HG03159 (cell line): ENCODE measurements around the gene KRTAP4-9.
"Not testable (repeated sequence)": the region's sequence is repeated elsewhere in the genome, so short reads cannot be mapped to it uniquely, and the experiment has no call there.

Experiments used
- ATAC-seq: cut with Tn5 transposase; IDR thresholded peaks from one replicate; pipeline ENCODE4 v1.9.1; 2021; ENCODE audit warnings: mild to moderate bottlenecking, moderate library complexity; ENCODE audit not compliant: unreplicated experiment

The KRTAP4-9 gene

DNA sequence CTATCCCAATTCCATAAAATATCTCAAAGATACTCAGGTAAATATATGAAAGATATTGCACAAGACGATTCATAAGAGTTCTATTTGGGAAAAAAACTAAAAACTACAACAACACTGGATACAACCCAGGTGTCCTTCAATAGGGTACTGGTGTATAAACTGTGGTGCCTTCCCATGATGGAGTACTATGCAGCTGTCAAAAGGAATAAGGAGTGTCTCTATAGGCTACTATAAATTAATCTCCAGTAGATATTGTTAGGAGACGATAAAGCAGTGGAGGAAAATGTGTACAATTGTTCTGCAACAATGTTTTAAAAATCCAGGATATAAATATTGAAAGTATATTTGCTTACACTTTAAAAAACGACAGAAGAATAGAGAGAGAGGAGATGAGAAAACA is 21.2 kb downstream of the KRTAP4-9 start:
- ATAC-seq, result no peak

DNA sequence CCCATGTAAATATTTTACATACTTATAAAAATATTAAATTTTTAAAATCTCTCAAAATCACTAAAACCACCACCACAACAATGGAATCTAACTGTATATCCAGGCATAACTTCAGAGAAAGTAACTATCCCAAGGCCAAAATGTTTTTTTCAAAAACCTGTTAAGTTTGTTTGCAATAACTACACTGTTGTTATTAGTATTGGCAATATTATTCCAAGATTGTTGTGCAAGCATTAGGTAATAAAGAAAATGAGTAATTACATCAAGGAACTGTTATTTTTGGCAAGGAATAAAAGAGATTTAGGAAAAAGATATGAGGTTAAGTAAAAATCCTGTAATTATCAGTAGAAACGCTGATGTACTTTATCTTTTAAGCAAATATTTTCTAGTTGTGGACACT is 22.2 kb downstream of the KRTAP4-9 start:
- ATAC-seq, result no peak

DNA sequence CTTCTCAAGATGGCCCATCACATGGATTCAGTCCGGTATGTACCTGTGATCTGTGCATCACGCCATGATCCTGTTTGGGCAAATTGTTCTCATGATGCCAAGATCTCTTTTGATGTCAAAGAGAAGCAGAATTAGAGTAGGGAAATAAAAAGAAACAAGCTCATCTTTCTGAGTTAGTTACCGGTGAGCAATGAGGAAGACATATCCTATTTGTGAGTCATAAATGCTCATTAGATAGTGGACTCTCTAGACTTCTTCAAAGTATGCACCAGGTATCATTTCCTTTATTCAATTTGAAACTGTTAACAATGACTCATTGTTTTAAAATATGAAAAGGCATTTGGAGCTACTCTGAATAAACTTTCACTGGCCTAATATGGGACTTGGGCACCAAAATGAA is 26.8 kb downstream of the KRTAP4-9 start:
- ATAC-seq, result no peak

GRCh38 chr17:41133880-41134735 is 28.9 kb downstream of the KRTAP4-9 start:
- no peak for ATAC-seq

GRCh38 chr17:41139865-41140264 is 34.7 kb downstream of the KRTAP4-9 start:
- not testable (repeated sequence) for ATAC-seq

- ATAC-seq, result no peak
Measured at GRCh38 chr17:41140360-41141131, 35.4 kb downstream of the KRTAP4-9 start, which contains the start of gene KRTAP4-6. KRTAP4-6 (minus strand) TSS chr17:41140544; CDS start chr17:41140487, 57 bp downstream.

DNA sequence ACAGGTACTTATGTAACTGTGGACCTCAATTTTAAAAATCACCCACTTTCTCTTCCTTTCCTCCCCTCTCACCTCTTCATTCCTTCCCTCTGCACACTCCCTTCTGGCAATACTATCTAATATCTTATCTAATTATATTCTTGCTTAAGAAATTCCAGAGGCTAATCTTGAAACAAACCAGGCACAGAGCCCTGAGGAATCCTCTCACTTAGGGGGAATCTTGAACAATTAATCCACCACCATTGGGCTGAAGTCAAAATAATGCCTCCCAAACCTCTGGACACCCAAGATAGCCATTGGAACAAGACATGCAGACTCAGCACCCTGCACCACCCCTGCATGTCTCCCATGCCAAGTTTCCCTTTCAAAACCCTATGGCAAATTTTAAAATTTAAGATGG is 36.2 kb downstream of the KRTAP4-9 start:
- ATAC-seq, result no peak

DNA sequence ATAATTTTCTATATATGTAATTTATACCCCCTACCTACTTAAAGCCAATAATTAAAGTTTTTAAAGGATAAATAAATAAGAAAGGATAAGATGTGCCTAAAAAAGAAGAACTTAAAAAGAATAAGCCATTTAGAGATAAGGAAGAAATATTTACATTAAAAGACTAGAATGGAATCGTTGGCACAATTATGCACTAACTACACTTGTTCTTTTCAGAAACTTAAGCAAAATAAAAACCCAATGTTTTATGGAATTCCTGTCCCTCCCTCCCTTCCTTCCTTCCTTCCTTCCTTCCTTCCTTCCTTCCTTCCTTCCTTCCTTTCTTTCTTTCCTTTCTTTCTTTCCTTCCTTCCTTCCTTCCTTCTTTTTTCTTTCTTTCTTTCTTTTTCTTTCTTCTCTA is 39.7 kb downstream of the KRTAP4-9 start:
- no peak for ATAC-seq

DNA sequence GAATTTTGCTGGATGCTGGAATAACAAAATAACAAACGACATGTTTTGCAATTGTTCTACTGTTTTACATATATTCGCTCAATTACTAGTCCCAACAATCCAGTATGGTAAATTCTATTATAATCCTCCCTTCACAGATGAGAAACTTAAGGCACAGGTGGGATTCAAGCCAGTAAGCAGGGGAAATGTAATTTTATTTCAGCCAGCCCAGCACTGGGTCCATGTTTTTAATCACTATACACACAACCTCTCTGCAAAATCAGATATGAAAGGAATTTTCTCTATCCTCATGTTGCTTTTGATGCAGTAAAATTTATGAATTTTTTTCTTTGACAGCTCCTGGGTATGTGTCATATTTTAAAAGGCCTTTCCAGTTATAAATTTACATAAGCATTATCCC is 40.1 kb downstream of the KRTAP4-9 start:
- ATAC-seq, result no peak

- ATAC-seq, result no peak
Measured at GRCh38 chr17:41147531-41148204, 42.5 kb downstream of the KRTAP4-9 start.

DNA sequence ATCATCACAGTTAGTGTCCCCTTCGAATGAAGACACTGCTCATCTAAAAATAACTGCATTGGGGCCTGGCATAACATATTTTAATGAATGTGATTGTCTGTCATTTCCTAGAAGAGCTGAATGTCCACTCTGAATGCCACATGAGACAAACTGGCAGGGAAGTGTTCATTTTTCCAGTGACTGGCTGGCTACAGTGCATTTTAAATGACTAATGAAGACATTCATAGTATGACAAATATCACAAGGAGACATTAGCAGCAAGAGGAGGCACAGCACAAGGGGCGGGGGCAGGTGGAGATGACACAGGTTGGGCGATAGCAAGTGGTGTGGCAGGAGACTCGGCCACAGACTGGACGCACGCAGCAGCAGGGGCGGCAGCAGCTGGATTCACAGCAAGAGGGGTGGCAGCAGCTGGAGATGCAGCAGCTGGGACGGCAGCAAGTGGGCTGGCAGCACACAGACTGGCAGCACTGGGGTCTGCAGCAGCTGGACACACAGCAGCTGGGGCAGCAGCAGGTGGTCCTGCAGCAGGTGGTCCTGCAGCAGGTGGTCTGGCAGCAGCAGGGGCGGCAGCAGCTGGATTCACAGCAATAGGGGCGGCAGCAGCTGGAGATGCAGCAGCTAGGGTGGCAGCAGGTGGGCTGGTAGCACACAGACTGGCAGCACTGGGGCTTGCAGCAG is 43.9 kb downstream of the KRTAP4-9 start:
- ATAC-seq, result not testable (repeated sequence)

GRCh38 chr17:41149652-41149985 is 44.4 kb downstream of the KRTAP4-9 start, which contains the start of gene KRTAP4-5:
KRTAP4-5 (minus strand) TSS chr17:41149825; CDS start chr17:41149767, 58 bp downstream.
- ATAC-seq, result no peak

GRCh38 chr17:41150026-41150425 is 44.8 kb downstream of the KRTAP4-9 start:
- no peak for ATAC-seq

GRCh38 chr17:41151525-41151924 is 46.3 kb downstream of the KRTAP4-9 start:
- no peak for ATAC-seq

- no peak for ATAC-seq
Measured at GRCh38 chr17:41153856-41154255, 48.7 kb downstream of the KRTAP4-9 start.
